ENCODE results near the gene CCDC88C. TPM values are rescaled to one million over a fixed set of nuclear protein-coding genes. Genes with fewer than 3 reads are reported as not detected.

Gene CCDC88C
- total RNA-seq, 1 experiment from 2014 or later = 64.8 TPM

DNA sequence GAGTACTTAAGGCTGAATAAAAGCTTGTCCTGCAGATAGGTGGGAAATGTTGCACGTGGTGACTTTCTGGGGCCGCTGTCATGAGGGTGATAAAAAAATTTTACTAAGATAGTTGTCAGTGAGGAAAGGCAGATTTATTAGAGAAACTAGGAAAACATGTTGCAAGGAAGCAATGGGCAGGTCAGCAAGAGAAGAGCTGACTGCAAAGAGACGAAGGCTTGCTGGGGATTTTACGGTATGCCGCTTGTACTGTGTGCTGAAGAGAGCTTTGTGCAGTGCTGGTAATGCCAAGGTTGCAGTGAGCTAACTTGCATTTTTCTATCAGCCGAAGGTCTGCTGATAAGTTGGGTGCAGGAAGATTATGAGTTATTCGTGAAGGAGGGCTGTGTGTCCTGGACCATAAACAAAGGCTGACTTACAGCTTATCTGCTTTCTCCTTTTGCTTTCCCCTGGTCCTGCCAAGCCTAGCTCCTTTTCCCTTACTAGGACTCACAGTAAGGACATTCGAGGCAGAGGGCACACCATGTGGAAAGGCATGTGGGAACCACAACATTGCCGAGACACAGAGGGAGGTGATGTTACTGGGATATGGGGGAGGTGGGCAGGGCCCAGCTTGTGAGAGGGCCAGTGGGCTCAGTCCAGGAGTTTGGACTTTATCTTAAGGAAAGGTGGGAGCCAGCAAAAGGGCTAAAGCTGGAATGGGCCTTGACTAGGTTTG is 7.4 kb upstream of the CCDC88C start:
- H3K4me1 Mint-ChIP-seq = no peaks in the 10 kb centered on the region
- no peak overlapping the region for H3K4me3 Mint-ChIP-seq
- peaks cover 7% of the 10 kb centered on the region for H3K27me3 Mint-ChIP-seq (ENCODE audit: low read depth)
- H3K27ac Mint-ChIP-seq = no peak overlapping the region
- ATAC-seq (no peak), DNase-seq (ENCODE audit: low spot score) (no peak)
- POLR2A ChIA-PET = no interaction called here
- CTCF ChIA-PET = interaction anchor here (0.8 to 1.7 kb wide), 4 partner anchors 11 to 101 kb away, joined by 3 to 7 read pairs (median 5); no protein-coding TSS in a partner anchor
- H3K36me3 Mint-ChIP-seq = peaks cover 9% of the 10 kb centered on the region
- peaks cover 21% of the 10 kb centered on the region for H3K9me3 Mint-ChIP-seq
- TF ChIP-seq, protein P1, sequence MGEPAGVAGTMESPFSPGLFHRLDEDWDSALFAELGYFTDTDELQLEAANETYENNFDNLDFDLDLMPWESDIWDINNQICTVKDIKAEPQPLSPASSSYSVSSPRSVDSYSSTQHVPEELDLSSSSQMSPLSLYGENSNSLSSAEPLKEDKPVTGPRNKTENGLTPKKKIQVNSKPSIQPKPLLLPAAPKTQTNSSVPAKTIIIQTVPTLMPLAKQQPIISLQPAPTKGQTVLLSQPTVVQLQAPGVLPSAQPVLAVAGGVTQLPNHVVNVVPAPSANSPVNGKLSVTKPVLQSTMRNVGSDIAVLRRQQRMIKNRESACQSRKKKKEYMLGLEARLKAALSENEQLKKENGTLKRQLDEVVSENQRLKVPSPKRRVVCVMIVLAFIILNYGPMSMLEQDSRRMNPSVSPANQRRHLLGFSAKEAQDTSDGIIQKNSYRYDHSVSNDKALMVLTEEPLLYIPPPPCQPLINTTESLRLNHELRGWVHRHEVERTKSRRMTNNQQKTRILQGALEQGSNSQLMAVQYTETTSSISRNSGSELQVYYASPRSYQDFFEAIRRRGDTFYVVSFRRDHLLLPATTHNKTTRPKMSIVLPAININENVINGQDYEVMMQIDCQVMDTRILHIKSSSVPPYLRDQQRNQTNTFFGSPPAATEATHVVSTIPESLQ (CRISPR knock-in tag; IDR thresholded peaks at IDR 0.05) = no peak
- TF ChIP-seq IRF1 (CRISPR knock-in tag; IDR thresholded peaks at IDR 0.05) = no peak
- TF ChIP-seq ZNF138 (CRISPR knock-in tag; conservative IDR thresholded peaks at IDR 0.05) = no peak
- TF ChIP-seq NFYB (CRISPR knock-in tag; conservative IDR thresholded peaks at IDR 0.05; ENCODE audit: low read depth) = no peak
- TF ChIP-seq, protein P2, sequence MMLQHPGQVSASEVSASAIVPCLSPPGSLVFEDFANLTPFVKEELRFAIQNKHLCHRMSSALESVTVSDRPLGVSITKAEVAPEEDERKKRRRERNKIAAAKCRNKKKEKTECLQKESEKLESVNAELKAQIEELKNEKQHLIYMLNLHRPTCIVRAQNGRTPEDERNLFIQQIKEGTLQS (CRISPR knock-in tag; conservative IDR thresholded peaks at IDR 0.05) = no peak
- no peak for TF ChIP-seq ELF4 (CRISPR knock-in tag; IDR thresholded peaks at IDR 0.05; ENCODE audit: low read depth)
- no peak for TF ChIP-seq ZBTB43 (CRISPR knock-in tag; IDR thresholded peaks at IDR 0.05)
- no peak for TF ChIP-seq ZNF232 (CRISPR knock-in tag; IDR thresholded peaks at IDR 0.05)
- no peak for TF ChIP-seq ZNF512 (CRISPR knock-in tag; IDR thresholded peaks at IDR 0.05; ENCODE audit: borderline replicate concordance)
- no peak for TF ChIP-seq ZNF317 (CRISPR knock-in tag; IDR thresholded peaks at IDR 0.05; ENCODE audit: borderline replicate concordance, low read depth)
- TF ChIP-seq, protein P3, sequence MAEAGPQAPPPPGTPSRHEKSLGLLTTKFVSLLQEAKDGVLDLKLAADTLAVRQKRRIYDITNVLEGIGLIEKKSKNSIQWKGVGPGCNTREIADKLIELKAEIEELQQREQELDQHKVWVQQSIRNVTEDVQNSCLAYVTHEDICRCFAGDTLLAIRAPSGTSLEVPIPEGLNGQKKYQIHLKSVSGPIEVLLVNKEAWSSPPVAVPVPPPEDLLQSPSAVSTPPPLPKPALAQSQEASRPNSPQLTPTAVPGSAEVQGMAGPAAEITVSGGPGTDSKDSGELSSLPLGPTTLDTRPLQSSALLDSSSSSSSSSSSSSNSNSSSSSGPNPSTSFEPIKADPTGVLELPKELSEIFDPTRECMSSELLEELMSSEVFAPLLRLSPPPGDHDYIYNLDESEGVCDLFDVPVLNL (CRISPR knock-in tag; IDR thresholded peaks at IDR 0.05; ENCODE audit: borderline replicate concordance, low read depth) = no peak
- TF ChIP-seq, protein P4, sequence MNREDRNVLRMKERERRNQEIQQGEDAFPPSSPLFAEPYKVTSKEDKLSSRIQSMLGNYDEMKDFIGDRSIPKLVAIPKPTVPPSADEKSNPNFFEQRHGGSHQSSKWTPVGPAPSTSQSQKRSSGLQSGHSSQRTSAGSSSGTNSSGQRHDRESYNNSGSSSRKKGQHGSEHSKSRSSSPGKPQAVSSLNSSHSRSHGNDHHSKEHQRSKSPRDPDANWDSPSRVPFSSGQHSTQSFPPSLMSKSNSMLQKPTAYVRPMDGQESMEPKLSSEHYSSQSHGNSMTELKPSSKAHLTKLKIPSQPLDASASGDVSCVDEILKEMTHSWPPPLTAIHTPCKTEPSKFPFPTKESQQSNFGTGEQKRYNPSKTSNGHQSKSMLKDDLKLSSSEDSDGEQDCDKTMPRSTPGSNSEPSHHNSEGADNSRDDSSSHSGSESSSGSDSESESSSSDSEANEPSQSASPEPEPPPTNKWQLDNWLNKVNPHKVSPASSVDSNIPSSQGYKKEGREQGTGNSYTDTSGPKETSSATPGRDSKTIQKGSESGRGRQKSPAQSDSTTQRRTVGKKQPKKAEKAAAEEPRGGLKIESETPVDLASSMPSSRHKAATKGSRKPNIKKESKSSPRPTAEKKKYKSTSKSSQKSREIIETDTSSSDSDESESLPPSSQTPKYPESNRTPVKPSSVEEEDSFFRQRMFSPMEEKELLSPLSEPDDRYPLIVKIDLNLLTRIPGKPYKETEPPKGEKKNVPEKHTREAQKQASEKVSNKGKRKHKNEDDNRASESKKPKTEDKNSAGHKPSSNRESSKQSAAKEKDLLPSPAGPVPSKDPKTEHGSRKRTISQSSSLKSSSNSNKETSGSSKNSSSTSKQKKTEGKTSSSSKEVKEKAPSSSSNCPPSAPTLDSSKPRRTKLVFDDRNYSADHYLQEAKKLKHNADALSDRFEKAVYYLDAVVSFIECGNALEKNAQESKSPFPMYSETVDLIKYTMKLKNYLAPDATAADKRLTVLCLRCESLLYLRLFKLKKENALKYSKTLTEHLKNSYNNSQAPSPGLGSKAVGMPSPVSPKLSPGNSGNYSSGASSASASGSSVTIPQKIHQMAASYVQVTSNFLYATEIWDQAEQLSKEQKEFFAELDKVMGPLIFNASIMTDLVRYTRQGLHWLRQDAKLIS (CRISPR knock-in tag; IDR thresholded peaks at IDR 0.05; ENCODE audit: borderline replicate concordance) = no peak
- no peak for TF ChIP-seq RELA (CRISPR knock-in tag; IDR thresholded peaks at IDR 0.05; ENCODE audit: borderline replicate concordance)
- TF ChIP-seq MXD4 (CRISPR knock-in tag; IDR thresholded peaks at IDR 0.05; ENCODE audit: borderline replicate concordance) = no peak
- TF ChIP-seq, protein P5, sequence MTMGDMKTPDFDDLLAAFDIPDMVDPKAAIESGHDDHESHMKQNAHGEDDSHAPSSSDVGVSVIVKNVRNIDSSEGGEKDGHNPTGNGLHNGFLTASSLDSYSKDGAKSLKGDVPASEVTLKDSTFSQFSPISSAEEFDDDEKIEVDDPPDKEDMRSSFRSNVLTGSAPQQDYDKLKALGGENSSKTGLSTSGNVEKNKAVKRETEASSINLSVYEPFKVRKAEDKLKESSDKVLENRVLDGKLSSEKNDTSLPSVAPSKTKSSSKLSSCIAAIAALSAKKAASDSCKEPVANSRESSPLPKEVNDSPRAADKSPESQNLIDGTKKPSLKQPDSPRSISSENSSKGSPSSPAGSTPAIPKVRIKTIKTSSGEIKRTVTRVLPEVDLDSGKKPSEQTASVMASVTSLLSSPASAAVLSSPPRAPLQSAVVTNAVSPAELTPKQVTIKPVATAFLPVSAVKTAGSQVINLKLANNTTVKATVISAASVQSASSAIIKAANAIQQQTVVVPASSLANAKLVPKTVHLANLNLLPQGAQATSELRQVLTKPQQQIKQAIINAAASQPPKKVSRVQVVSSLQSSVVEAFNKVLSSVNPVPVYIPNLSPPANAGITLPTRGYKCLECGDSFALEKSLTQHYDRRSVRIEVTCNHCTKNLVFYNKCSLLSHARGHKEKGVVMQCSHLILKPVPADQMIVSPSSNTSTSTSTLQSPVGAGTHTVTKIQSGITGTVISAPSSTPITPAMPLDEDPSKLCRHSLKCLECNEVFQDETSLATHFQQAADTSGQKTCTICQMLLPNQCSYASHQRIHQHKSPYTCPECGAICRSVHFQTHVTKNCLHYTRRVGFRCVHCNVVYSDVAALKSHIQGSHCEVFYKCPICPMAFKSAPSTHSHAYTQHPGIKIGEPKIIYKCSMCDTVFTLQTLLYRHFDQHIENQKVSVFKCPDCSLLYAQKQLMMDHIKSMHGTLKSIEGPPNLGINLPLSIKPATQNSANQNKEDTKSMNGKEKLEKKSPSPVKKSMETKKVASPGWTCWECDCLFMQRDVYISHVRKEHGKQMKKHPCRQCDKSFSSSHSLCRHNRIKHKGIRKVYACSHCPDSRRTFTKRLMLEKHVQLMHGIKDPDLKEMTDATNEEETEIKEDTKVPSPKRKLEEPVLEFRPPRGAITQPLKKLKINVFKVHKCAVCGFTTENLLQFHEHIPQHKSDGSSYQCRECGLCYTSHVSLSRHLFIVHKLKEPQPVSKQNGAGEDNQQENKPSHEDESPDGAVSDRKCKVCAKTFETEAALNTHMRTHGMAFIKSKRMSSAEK (CRISPR knock-in tag; IDR thresholded peaks at IDR 0.05; ENCODE audit: borderline replicate concordance) = no peak
- TF ChIP-seq, protein P6, sequence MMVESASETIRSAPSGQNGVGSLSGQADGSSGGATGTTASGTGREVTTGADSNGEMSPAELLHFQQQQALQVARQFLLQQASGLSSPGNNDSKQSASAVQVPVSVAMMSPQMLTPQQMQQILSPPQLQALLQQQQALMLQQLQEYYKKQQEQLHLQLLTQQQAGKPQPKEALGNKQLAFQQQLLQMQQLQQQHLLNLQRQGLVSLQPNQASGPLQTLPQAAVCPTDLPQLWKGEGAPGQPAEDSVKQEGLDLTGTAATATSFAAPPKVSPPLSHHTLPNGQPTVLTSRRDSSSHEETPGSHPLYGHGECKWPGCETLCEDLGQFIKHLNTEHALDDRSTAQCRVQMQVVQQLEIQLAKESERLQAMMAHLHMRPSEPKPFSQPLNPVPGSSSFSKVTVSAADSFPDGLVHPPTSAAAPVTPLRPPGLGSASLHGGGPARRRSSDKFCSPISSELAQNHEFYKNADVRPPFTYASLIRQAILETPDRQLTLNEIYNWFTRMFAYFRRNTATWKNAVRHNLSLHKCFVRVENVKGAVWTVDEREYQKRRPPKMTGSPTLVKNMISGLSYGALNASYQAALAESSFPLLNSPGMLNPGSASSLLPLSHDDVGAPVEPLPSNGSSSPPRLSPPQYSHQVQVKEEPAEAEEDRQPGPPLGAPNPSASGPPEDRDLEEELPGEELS (CRISPR knock-in tag; IDR thresholded peaks at IDR 0.05) = no peak
- TF ChIP-seq TEAD1 (CRISPR knock-in tag; IDR thresholded peaks at IDR 0.05) = no peak
